KOPT-K1 (cell line): ENCODE results near the gene RBFOX2.

ENCODE experiments used
- H3K27ac ChIP-seq: fragments of 200-600 bp; sonication (generic); 2 replicates; pipeline ENCODE4 v1.5.1; 2016; ENCODE audit warnings: antibody characterized with exemption, mild to moderate bottlenecking, low read depth, low read length; ENCODE audit not compliant: poor library complexity, severe bottlenecking
- H3K36me3 ChIP-seq: fragments of 200-600 bp; sonication (generic); 2 replicates; pipeline ENCODE4 v1.5.1; 2017; ENCODE audit warnings: antibody characterized with exemption, mild to moderate bottlenecking, low read length, moderate library complexity; ENCODE audit not compliant: insufficient read depth
- H3K9me3 ChIP-seq: fragments of 200-600 bp; sonication (generic); 2 replicates; pipeline ENCODE4 v1.5.1; 2017; ENCODE audit warnings: antibody characterized with exemption, low read length, mild to moderate bottlenecking; ENCODE audit not compliant: insufficient read depth, poor library complexity, severe bottlenecking

The RBFOX2 gene

GRCh38 chr22:35900483-35901168 is 128.0 kb downstream of the RBFOX2 start:
- Histone ChIP-seq H3K27ac (no peak overlapping the region), H3K9me3 (no peaks in the 10 kb centered on the region)

GRCh38 chr22:35899736-35900135 is 128.9 kb downstream of the RBFOX2 start:
- Histone ChIP-seq H3K36me3 (no peaks in the 10 kb centered on the region), H3K27ac (no peak overlapping the region), H3K9me3 (no peaks in the 10 kb centered on the region)

More at GRCh38 chr22:35900483-35901168, 128.0 kb downstream of the RBFOX2 start:
- no peaks in the 10 kb centered on the region for H3K36me3 ChIP-seq

- H3K36me3 ChIP-seq: no peaks in the 10 kb centered on the region
- no peak overlapping the region for H3K27ac ChIP-seq
- H3K9me3 ChIP-seq: no peaks in the 10 kb centered on the region
These were observed 132.4 kb downstream of the RBFOX2 start for GRCh38 chr22:35896111-35896705.

- no peak overlapping the region for H3K27ac ChIP-seq
- no peaks in the 10 kb centered on the region for H3K9me3 ChIP-seq
- H3K36me3 ChIP-seq: no peaks in the 10 kb centered on the region
These were observed 133.5 kb downstream of the RBFOX2 start for GRCh38 chr22:35894937-35895708.

GRCh38 chr22:35894464-35894878 is 134.2 kb downstream of the RBFOX2 start:
- H3K36me3 ChIP-seq: no peaks in the 10 kb centered on the region
- H3K9me3 ChIP-seq: no peaks in the 10 kb centered on the region
- no peak overlapping the region for H3K27ac ChIP-seq

- H3K9me3 ChIP-seq: no peaks in the 10 kb centered on the region
- no peaks in the 10 kb centered on the region for H3K36me3 ChIP-seq
- no peak overlapping the region for H3K27ac ChIP-seq
These were observed 134.9 kb downstream of the RBFOX2 start for GRCh38 chr22:35893698-35894097.

GRCh38 chr22:35892192-35892591 is 136.4 kb downstream of the RBFOX2 start:
- H3K27ac ChIP-seq: no peak overlapping the region
- no peaks in the 10 kb centered on the region for H3K9me3 ChIP-seq

GRCh38 chr22:35891442-35891841 is 137.2 kb downstream of the RBFOX2 start:
- Histone ChIP-seq H3K9me3 (no peaks in the 10 kb centered on the region), H3K36me3 (no peaks in the 10 kb centered on the region), H3K27ac (no peak overlapping the region)

More at GRCh38 chr22:35892192-35892591, 136.4 kb downstream of the RBFOX2 start:
- no peaks in the 10 kb centered on the region for H3K36me3 ChIP-seq

GRCh38 chr22:35889071-35889470 is 139.6 kb downstream of the RBFOX2 start:
- Histone ChIP-seq H3K9me3 (no peaks in the 10 kb centered on the region), H3K36me3 (no peaks in the 10 kb centered on the region), H3K27ac (no peak overlapping the region)

GRCh38 chr22:35888181-35888870 is 140.3 kb downstream of the RBFOX2 start:
- no peaks in the 10 kb centered on the region for H3K9me3 ChIP-seq
- H3K27ac ChIP-seq: no peak overlapping the region
- no peaks in the 10 kb centered on the region for H3K36me3 ChIP-seq

GRCh38 chr22:35887296-35887875 is 141.2 kb downstream of the RBFOX2 start:
- no peak overlapping the region for H3K27ac ChIP-seq
- no peaks in the 10 kb centered on the region for H3K9me3 ChIP-seq
- H3K36me3 ChIP-seq: no peaks in the 10 kb centered on the region

- Histone ChIP-seq H3K27ac (no peak overlapping the region), H3K36me3 (no peaks in the 10 kb centered on the region), H3K9me3 (no peaks in the 10 kb centered on the region)
These were observed 142.3 kb downstream of the RBFOX2 start for GRCh38 chr22:35886309-35886708.

- H3K27ac ChIP-seq: no peak overlapping the region
- H3K9me3 ChIP-seq: no peaks in the 10 kb centered on the region
- no peaks in the 10 kb centered on the region for H3K36me3 ChIP-seq
These were observed 144.1 kb downstream of the RBFOX2 start for GRCh38 chr22:35884529-35884928.

- Histone ChIP-seq H3K9me3 (no peaks in the 10 kb centered on the region), H3K27ac (no peak overlapping the region), H3K36me3 (no peaks in the 10 kb centered on the region)
These were observed 145.5 kb downstream of the RBFOX2 start for GRCh38 chr22:35883031-35883620.
